IMR-90 (cell line): ENCODE results near the gene RAB6A.

Experiments
- CHD1 ChIP-seq: IDR thresholded peaks from 2 replicates; pipeline ENCODE4 v1.6.1; 2012; ENCODE audit warnings: low read depth, low read length, improper control_type of control experiment
- CTCF ChIP-seq: conservative IDR thresholded peaks from 2 replicates; pipeline ENCODE4 v1.5.1; 2012; ENCODE audit warnings: mild to moderate bottlenecking, low read depth, low read length, improper control_type of control experiment
- POLR2A ChIP-seq: IDR thresholded peaks from 2 replicates; pipeline ENCODE4 v1.6.1; 2012; ENCODE audit warnings: mild to moderate bottlenecking, low read depth, low read length
- RAD21 ChIP-seq: IDR thresholded peaks from 2 replicates; pipeline ENCODE4 v1.6.1; 2012; ENCODE audit warnings: low read length, improper control_type of control experiment
- RFX5 ChIP-seq: IDR thresholded peaks from 2 replicates; pipeline ENCODE4 v1.8.0; 2012; ENCODE audit warnings: low read depth, mild to moderate bottlenecking, low read length, moderate library complexity

GRCh38 chr11:73787643-73788558 lies 27.0 kb upstream of the RAB6A start, which contains the start of gene MRPL48:
- TF ChIP-seq CTCF (no peak), POLR2A (no peak), CHD1 (no peak), RFX5 (no peak), RAD21 (0 out of 2 replicates have a peak, but pooled peaks have one; percentile 16)
